ENCODE results near the gene KIAA0513. TPM values are rescaled to one million over a fixed set of nuclear protein-coding genes. Genes with fewer than 3 reads are reported as not detected.

KIAA0513 gene
- total and polyA plus RNA-seq, 2 of the 13 experiments (the other 11 are each of a cell fraction or from before 2014, with no cell fraction given), result 1.8 TPM

DNA sequence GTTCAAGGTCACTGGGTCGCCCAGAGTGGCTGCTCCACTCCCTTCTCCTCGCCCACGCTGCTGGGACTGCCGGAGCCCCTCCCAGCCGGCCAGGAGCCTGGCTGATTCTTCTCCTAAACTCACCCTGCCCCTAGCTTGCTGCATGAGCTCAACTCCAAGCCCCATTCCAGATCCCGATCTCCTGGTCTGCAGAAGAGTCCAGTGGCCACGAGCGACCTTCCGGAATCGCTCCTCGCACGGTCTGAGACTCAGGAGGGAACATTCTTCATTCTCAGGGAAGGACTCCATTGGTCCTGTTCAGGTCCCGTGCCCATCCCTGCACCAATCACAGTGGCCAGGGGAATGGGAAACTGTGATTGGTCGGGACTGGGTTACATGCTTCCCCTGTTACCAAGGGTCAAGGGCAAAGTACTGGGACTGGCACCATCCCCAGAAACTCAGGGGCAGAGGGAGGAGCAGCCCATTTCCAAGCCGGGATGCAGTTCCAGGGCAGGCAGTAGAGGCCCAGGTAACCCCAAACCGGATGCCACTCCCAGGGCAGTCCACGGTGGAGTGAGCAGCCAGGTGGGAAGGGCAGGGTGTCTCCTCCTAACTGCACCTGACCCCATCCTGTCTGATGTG lies 109.2 kb downstream of the KIAA0513 start (continued):
- TF ChIP-seq, protein P1, sequence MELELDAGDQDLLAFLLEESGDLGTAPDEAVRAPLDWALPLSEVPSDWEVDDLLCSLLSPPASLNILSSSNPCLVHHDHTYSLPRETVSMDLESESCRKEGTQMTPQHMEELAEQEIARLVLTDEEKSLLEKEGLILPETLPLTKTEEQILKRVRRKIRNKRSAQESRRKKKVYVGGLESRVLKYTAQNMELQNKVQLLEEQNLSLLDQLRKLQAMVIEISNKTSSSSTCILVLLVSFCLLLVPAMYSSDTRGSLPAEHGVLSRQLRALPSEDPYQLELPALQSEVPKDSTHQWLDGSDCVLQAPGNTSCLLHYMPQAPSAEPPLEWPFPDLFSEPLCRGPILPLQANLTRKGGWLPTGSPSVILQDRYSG (CRISPR knock-in tag; IDR thresholded peaks at IDR 0.05), result 0 out of 2 replicates have a peak, but pooled peaks have one; percentile 35
- TF ChIP-seq ZNF776 (CRISPR knock-in tag; IDR thresholded peaks at IDR 0.05), result no peak
- TF ChIP-seq TRAFD1 (CRISPR knock-in tag; IDR thresholded peaks at IDR 0.05; ENCODE audit: borderline replicate concordance), result peak; percentile 78; the same call in 1 of the 2 replicates
- TF ChIP-seq, protein P2, sequence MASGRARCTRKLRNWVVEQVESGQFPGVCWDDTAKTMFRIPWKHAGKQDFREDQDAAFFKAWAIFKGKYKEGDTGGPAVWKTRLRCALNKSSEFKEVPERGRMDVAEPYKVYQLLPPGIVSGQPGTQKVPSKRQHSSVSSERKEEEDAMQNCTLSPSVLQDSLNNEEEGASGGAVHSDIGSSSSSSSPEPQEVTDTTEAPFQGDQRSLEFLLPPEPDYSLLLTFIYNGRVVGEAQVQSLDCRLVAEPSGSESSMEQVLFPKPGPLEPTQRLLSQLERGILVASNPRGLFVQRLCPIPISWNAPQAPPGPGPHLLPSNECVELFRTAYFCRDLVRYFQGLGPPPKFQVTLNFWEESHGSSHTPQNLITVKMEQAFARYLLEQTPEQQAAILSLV (CRISPR knock-in tag; IDR thresholded peaks at IDR 0.05; ENCODE audit: borderline replicate concordance), result peak; percentile 78
- TF ChIP-seq, protein P3, sequence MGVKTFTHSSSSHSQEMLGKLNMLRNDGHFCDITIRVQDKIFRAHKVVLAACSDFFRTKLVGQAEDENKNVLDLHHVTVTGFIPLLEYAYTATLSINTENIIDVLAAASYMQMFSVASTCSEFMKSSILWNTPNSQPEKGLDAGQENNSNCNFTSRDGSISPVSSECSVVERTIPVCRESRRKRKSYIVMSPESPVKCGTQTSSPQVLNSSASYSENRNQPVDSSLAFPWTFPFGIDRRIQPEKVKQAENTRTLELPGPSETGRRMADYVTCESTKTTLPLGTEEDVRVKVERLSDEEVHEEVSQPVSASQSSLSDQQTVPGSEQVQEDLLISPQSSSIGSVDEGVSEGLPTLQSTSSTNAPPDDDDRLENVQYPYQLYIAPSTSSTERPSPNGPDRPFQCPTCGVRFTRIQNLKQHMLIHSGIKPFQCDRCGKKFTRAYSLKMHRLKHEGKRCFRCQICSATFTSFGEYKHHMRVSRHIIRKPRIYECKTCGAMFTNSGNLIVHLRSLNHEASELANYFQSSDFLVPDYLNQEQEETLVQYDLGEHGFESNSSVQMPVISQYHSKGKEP (CRISPR knock-in tag; IDR thresholded peaks at IDR 0.05), result 0 out of 2 replicates have a peak, but pooled peaks have one; percentile 27
- no peak for TF ChIP-seq MLLT10 (CRISPR knock-in tag; IDR thresholded peaks at IDR 0.05)
- TF ChIP-seq, protein P4, sequence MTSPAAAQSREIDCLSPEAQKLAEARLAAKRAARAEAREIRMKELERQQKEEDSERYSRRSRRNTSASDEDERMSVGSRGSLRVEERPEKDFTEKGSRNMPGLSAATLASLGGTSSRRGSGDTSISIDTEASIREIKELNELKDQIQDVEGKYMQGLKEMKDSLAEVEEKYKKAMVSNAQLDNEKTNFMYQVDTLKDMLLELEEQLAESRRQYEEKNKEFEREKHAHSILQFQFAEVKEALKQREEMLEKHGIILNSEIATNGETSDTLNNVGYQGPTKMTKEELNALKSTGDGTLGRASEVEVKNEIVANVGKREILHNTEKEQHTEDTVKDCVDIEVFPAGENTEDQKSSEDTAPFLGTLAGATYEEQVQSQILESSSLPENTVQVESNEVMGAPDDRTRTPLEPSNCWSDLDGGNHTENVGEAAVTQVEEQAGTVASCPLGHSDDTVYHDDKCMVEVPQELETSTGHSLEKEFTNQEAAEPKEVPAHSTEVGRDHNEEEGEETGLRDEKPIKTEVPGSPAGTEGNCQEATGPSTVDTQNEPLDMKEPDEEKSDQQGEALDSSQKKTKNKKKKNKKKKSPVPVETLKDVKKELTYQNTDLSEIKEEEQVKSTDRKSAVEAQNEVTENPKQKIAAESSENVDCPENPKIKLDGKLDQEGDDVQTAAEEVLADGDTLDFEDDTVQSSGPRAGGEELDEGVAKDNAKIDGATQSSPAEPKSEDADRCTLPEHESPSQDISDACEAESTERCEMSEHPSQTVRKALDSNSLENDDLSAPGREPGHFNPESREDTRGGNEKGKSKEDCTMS (CRISPR knock-in tag; conservative IDR thresholded peaks at IDR 0.05), result no peak
- no peak for TF ChIP-seq HMG20A (CRISPR knock-in tag; IDR thresholded peaks at IDR 0.05; ENCODE audit: borderline replicate concordance)
- peak; percentile 19; the same call in 1 of the 2 replicates for TF ChIP-seq PATZ1 (CRISPR knock-in tag; IDR thresholded peaks at IDR 0.05)
- TF ChIP-seq CREB1 (IDR thresholded peaks at IDR 0.05), result no peak
- TF ChIP-seq CREB1 (CRISPR knock-in tag; IDR thresholded peaks at IDR 0.05), result 0 out of 2 replicates have a peak, but pooled peaks have one; percentile 53
- no peak for TF ChIP-seq CC2D1A (CRISPR knock-in tag; IDR thresholded peaks at IDR 0.05)
- peak; percentile 18; the same call in 1 of the 2 replicates for TF ChIP-seq DMAP1 (CRISPR knock-in tag; IDR thresholded peaks at IDR 0.05)
- TF ChIP-seq, protein P5, sequence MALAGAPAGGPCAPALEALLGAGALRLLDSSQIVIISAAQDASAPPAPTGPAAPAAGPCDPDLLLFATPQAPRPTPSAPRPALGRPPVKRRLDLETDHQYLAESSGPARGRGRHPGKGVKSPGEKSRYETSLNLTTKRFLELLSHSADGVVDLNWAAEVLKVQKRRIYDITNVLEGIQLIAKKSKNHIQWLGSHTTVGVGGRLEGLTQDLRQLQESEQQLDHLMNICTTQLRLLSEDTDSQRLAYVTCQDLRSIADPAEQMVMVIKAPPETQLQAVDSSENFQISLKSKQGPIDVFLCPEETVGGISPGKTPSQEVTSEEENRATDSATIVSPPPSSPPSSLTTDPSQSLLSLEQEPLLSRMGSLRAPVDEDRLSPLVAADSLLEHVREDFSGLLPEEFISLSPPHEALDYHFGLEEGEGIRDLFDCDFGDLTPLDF (CRISPR knock-in tag; IDR thresholded peaks at IDR 0.05), result peak; percentile 57; the same call in 1 of the 2 replicates
- no peak for TF ChIP-seq SYNCRIP (IDR thresholded peaks at IDR 0.05; ENCODE audit: insufficient read depth, low read depth, low read length)
- 0 out of 2 replicates have a peak, but pooled peaks have one; percentile 20 for TF ChIP-seq MAF1 (CRISPR knock-in tag; IDR thresholded peaks at IDR 0.05; ENCODE audit: borderline replicate concordance)
- no peak; the same call in 1 of the 2 replicates for TF ChIP-seq ZNF549 (CRISPR knock-in tag; IDR thresholded peaks at IDR 0.05)
- TF ChIP-seq FOXM1 (CRISPR knock-in tag; IDR thresholded peaks at IDR 0.05), result no peak

All from HepG2 (cell line).